Thyroid gland (tissue), 4 donors: ENCODE data around the gene LAMC3. TPM values are rescaled to one million over a fixed set of nuclear protein-coding genes. Genes with fewer than 3 reads are reported as not detected.

Experiments
- DNase-seq, 2 donors: peaks; one replicate each; pipeline ENCODE4 v3.0.0-alpha.2; 2019
- H3K27ac ChIP-seq, 3 donors: fragments of 200-600 bp; sonication (generic); 1 replicate in 2 of 3; 2 replicates in 1 of 3; pipeline ENCODE4 v1.5.1; 2016 to 2019; ENCODE audit warnings: mild to moderate bottlenecking in 1 of 3, moderate library complexity in 1 of 3
- H3K27me3 ChIP-seq: fragments of 200-600 bp; sonication (generic); one replicate; pipeline ENCODE4 v1.5.1; 2019
- H3K36me3 ChIP-seq, 2 donors: fragments of 200-600 bp; sonication (generic); one replicate each; pipeline ENCODE4 v1.5.1; 2016 to 2019
- H3K4me1 ChIP-seq, 2 donors: fragments of 200-600 bp; sonication (generic); one replicate each; pipeline ENCODE4 v1.5.1; 2017 to 2019
- H3K4me3 ChIP-seq, 3 donors: fragments of 200-600 bp; sonication (generic); replicated peaks in 1 of 3; 1 replicate in 2 of 3; 2 replicates in 1 of 3; pipeline ENCODE4 v1.5.1; 2016; ENCODE audit warnings: mild to moderate bottlenecking in 1 of 3
- H3K9me3 ChIP-seq: fragments of 200-600 bp; sonication (generic); one replicate; pipeline ENCODE4 v1.5.1; 2017
- POLR2A ChIP-seq, 2 donors: fragments of 450-650 bp; IDR thresholded peaks; one replicate each; pipeline ENCODE4 v1.6.1; 2017; ENCODE audit warnings: antibody characterized with exemption in 2 of 2, mild to moderate bottlenecking in 2 of 2, moderate library complexity in 1 of 2
- WGBS, 2 donors: methylation state at CpG; one replicate each; pipeline ENCODE4 v1.1.5; 2017; 5-methylcytosine and 5-hydroxymethylcytosine counted together
- intact Hi-C: fragments of 100-400 bp; cut with DNase I; formaldehyde crosslinking; loops from one replicate; pipeline ENCODE4 v1.15.1; 2023
- total RNA-seq, 4 donors: library from RNA; depleted of rRNA; stranded (reverse); fragments of >200 nt; gene quantifications; one replicate each; pipeline ENCODE4 v1.2.3, GENCODE V29; 2016
- TF ChIP-seq, protein P1 (sequence below), 6 experiments: fragments of 200-600 bp in 3 of 6; fragments of 450-650 bp in 3 of 6; sonication (generic) in 3 of 6; IDR thresholded peaks; one replicate each; pipeline ENCODE4 v1.5.1; 2016 to 2019; ENCODE audit warnings: antibody characterized with exemption in 6 of 6, mild to moderate bottlenecking in 2 of 6, inconsistent platforms in 1 of 6, moderate library complexity in 1 of 6

The LAMC3 gene
- total RNA-seq, 4 donors from 2014 or later = 0.81 to 11.1 (median 3.2) TPM

DNA sequence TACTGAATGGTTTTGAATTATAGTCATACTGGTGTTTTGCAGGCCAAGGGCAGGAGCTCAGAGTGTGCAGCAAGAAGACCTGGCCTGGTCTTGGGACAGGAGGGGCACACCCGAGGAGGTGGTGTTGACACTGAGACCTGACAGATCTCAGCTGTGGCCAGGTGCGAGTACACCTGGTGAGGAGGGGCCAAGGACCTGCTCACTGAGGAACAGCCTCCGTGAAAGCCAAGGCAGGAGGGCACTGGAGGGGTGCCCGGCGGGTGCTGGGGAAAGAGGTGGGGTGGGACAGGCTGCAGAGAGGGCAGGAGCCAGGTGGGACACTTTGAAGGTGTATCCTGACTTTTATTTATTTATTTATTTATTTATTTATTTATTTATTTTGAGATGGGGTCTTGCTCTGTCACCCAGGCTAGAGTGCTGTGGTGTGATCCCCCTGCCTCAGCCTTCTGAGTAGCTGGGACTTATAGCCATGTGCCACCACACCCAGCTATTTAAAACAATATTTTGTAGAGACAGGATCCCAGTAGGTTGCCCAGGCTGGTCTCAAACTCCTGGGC lies 23.3 kb upstream of the LAMC3 start:
- intact Hi-C loops = no loop called here
- H3K27ac ChIP-seq = no peak overlapping the region
- no peaks in the 10 kb centered on the region for H3K27me3 ChIP-seq
- no peaks in the 10 kb centered on the region for H3K36me3 ChIP-seq
- no peaks in the 10 kb centered on the region for H3K4me1 ChIP-seq
- TF ChIP-seq, protein P1, sequence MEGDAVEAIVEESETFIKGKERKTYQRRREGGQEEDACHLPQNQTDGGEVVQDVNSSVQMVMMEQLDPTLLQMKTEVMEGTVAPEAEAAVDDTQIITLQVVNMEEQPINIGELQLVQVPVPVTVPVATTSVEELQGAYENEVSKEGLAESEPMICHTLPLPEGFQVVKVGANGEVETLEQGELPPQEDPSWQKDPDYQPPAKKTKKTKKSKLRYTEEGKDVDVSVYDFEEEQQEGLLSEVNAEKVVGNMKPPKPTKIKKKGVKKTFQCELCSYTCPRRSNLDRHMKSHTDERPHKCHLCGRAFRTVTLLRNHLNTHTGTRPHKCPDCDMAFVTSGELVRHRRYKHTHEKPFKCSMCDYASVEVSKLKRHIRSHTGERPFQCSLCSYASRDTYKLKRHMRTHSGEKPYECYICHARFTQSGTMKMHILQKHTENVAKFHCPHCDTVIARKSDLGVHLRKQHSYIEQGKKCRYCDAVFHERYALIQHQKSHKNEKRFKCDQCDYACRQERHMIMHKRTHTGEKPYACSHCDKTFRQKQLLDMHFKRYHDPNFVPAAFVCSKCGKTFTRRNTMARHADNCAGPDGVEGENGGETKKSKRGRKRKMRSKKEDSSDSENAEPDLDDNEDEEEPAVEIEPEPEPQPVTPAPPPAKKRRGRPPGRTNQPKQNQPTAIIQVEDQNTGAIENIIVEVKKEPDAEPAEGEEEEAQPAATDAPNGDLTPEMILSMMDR (IDR thresholded peaks at IDR 0.05) = no peak
- TF ChIP-seq POLR2A (IDR thresholded peaks at IDR 0.05) = no peak
- no peak overlapping the region for H3K4me3 ChIP-seq
- no peak for DNase-seq
- 65 to 67% methylated on average over 5 of the region's 5 CpGs for WGBS, 2 donors
- H3K9me3 ChIP-seq = no peaks in the 10 kb centered on the region

- Histone ChIP-seq H3K9me3 (no peaks in the 10 kb centered on the region), H3K4me1 (no peaks in the 10 kb centered on the region), H3K4me3 (no peak overlapping the region), H3K27me3 (no peaks in the 10 kb centered on the region), H3K27ac (no peak overlapping the region), H3K36me3 (no peaks in the 10 kb centered on the region)
- no peak for TF ChIP-seq POLR2A (IDR thresholded peaks at IDR 0.05)
- TF ChIP-seq, protein P1 (IDR thresholded peaks at IDR 0.05) = no peak
- intact Hi-C loops = no loop called here
- WGBS, 2 donors = 64 to 76% methylated on average over 23 to 24 of the region's 24 CpGs
- DNase-seq = no peak
These were observed 22.5 kb upstream of the LAMC3 start for GRCh38 chr9:130986356-130986965.

DNA sequence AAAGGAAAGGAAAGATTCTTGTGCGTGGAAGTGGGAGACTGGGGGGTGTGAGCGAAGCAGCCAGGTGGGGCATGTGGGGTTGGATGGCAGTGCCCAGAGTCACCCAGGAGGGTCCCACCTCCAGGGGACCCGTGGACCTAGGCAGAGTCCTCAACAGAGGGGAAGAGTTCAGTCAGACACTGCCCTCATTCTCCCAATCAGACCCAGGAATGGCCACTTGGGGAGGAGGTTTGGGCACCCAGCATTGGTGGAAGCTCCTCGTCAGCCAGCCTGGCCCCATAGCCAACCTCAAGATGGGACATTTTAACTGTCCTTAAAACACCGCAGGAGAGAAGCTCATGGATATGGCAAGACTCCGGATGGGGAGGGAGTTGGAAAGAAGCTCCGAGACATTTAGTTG lies 21.9 kb upstream of the LAMC3 start:
- Histone ChIP-seq H3K27me3 (no peaks in the 10 kb centered on the region), H3K36me3 (no peaks in the 10 kb centered on the region), H3K4me1 (no peaks in the 10 kb centered on the region), H3K4me3 (no peak overlapping the region), H3K9me3 (no peaks in the 10 kb centered on the region), H3K27ac (no peak overlapping the region)
- TF ChIP-seq, protein P1 (IDR thresholded peaks at IDR 0.05) = no peak
- no peak for TF ChIP-seq POLR2A (IDR thresholded peaks at IDR 0.05)
- intact Hi-C loops = no loop called here
- DNase-seq = no peak
- WGBS, 2 donors = 68 to 82% methylated on average over 7 of the region's 7 CpGs

DNA sequence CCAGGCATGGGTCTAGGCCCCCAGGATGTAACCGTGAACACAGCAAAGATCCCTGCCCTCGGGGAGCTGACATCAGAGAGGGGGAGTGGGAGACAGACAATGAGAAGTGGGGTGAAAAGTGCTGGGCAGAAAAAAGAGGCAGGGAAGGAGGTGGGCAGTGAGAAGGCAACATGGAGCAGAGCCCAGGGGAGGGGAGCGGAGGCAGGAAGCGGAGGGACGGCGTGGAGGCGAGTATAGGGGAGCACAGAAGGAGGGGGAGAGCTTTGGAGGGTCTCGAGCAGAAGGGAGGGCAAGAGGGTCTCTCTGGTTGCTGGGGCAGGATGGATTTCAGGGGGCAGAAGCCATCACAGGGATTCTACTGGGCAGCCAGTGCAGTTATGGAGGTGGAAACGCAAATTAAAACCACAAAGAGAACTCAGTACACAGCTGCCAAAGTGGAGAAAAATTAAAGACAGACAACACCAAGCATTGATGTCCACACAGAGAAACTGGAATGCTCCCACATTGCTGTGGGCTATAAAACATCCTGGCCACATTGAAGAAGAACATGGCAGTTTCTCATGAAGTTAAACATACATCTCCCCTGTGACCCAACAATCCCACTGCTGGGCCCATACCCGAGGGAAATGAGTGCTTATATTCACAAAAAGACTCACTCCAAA lies 21.1 kb upstream of the LAMC3 start:
- 67 to 75% methylated on average over 10 of the region's 10 CpGs for WGBS, 2 donors
- TF ChIP-seq POLR2A (IDR thresholded peaks at IDR 0.05) = no peak
- no peaks in the 10 kb centered on the region for H3K9me3 ChIP-seq
- H3K4me3 ChIP-seq = no peak overlapping the region
- no peak for DNase-seq
- intact Hi-C loops = no loop called here
- no peaks in the 10 kb centered on the region for H3K4me1 ChIP-seq
- no peaks in the 10 kb centered on the region for H3K27me3 ChIP-seq
- no peaks in the 10 kb centered on the region for H3K36me3 ChIP-seq
- no peak overlapping the region for H3K27ac ChIP-seq

GRCh38 chr9:130988400-130988747 lies 20.6 kb upstream of the LAMC3 start:
- Histone ChIP-seq H3K27ac (no peak overlapping the region), H3K4me1 (no peaks in the 10 kb centered on the region), H3K9me3 (no peaks in the 10 kb centered on the region), H3K36me3 (no peaks in the 10 kb centered on the region), H3K4me3 (no peak overlapping the region), H3K27me3 (no peaks in the 10 kb centered on the region)
- TF ChIP-seq, protein P1 (IDR thresholded peaks at IDR 0.05) = no peak
- TF ChIP-seq POLR2A (IDR thresholded peaks at IDR 0.05) = no peak
- no peak for DNase-seq
- 75 to 97% methylated on average over 2 of the region's 2 CpGs for WGBS, 2 donors
- intact Hi-C loops = no loop called here
